ENCODE measurements around the gene ATP10D.

The ATP10D gene

DNA sequence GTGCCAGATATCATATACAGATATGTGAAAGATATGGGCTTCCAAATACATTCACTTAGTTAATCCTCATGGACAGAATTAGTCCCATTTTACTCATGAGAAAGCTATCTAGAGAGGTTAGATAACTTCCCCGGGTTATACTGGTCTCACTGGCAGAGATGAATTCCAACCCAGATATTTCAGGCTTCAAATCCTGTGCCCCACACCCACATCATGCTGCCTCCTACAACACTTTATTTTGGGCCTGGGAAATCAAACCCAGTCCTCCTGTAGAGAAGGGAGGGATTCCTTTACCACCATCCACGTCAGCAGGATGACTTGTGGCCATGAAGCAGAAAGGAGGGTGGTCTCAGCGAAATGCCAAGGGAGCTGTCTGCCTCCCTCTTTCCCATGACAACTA lies 113.8 kb downstream of the ATP10D start:
- no peak overlapping the region for H2AFZ ChIP-seq (ENCODE audit: insufficient read depth, low read length, poor library complexity)
- H3K36me3 ChIP-seq (ENCODE audit: control insufficient read depth in 1 of 2, insufficient read depth in 2 of 2, low read length in 2 of 2): peaks cover 9 to 11% of the 10 kb centered on the region in 2 experiments
- H3K27me3 ChIP-seq (ENCODE audit: insufficient read depth, low read length): no peaks in the 10 kb centered on the region
- H4K12ac ChIP-seq (ENCODE audit: low read depth, low read length): no peak overlapping the region
- no peak overlapping the region for H3K27ac ChIP-seq (ENCODE audit: low read depth, low read length)
- no peak overlapping the region for H3K18ac ChIP-seq (ENCODE audit: low read length)
- no peak overlapping the region for H2BK120ac ChIP-seq (ENCODE audit: insufficient read depth, low read length, poor library complexity)
- no peaks in the 10 kb centered on the region for H3K79me2 ChIP-seq (ENCODE audit: control insufficient read depth, insufficient read depth, low read length, poor library complexity)
- H2BK5ac ChIP-seq (ENCODE audit: low read depth, low read length, poor library complexity): no peak overlapping the region
- H2AK5ac ChIP-seq (ENCODE audit: low read length): no peak overlapping the region
- no peaks in the 10 kb centered on the region for H3K4me1 ChIP-seq (ENCODE audit: control insufficient read depth in 1 of 2, insufficient read depth in 2 of 2, low read length in 2 of 2)
- H2BK12ac ChIP-seq (ENCODE audit: low read length): no peak overlapping the region
- no CpG with 5 or more reads among the region's 3 CpGs for WGBS (ENCODE audit: extremely low coverage, insufficient coverage, insufficient read length)
- H3K9ac ChIP-seq (ENCODE audit: low read length): no peak overlapping the region
- H4K8ac ChIP-seq (ENCODE audit: low read depth, low read length): no peak overlapping the region
- no peaks in the 10 kb centered on the region for H3K79me1 ChIP-seq (ENCODE audit: low read length)
- no peak overlapping the region for H3K23ac ChIP-seq (ENCODE audit: low read length)
- H3K4ac ChIP-seq (ENCODE audit: low read depth, low read length): no peak overlapping the region
- H3K14ac ChIP-seq (ENCODE audit: low read length): no peak overlapping the region
- H3K4me3 ChIP-seq (ENCODE audit: low read depth, low read length): no peak overlapping the region
- DNase-seq: no peak
- no peak overlapping the region for H3K4me2 ChIP-seq (ENCODE audit: low read length)
- no peaks in the 10 kb centered on the region for H3K9me3 ChIP-seq (ENCODE audit: insufficient read depth, low read depth, low read length)
- no peak overlapping the region for H4K91ac ChIP-seq (ENCODE audit: low read depth, low read length)

DNA sequence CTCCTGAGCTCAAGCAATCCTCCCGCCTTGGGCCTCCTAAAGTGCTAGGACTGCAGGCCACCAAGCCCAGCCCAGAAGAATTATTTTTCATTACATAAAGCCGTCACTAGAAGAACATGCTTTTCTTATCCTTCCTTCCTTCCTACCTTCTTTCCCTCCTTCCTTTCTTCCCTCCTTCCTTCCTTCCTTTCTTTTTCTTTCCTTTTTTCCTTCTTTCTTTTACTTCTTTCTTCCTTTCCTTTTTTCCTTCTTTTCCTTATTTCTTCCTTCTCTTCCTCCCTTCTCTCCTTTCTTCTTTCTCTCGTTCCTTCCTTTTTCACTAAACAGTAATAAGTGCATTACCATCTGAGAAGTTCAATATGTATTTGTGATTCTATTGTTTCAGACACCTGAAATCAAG lies 121.4 kb downstream of the ATP10D start:
- no peak overlapping the region for H3K4ac ChIP-seq (ENCODE audit: low read depth, low read length)
- H3K27ac ChIP-seq (ENCODE audit: low read depth, low read length): no peak overlapping the region
- H3K4me2 ChIP-seq (ENCODE audit: low read length): no peak overlapping the region
- H3K9ac ChIP-seq (ENCODE audit: low read length): no peak overlapping the region
- DNase-seq: no peak
- H2BK5ac ChIP-seq (ENCODE audit: low read depth, low read length, poor library complexity): no peak overlapping the region
- H3K27me3 ChIP-seq (ENCODE audit: insufficient read depth, low read length): no peaks in the 10 kb centered on the region
- no peak overlapping the region for H3K23ac ChIP-seq (ENCODE audit: low read length)
- no peak overlapping the region for H2AK5ac ChIP-seq (ENCODE audit: low read length)
- no peak overlapping the region for H2BK120ac ChIP-seq (ENCODE audit: insufficient read depth, low read length, poor library complexity)
- no peak overlapping the region for H3K4me3 ChIP-seq (ENCODE audit: low read depth, low read length)
- no peak overlapping the region for H2AFZ ChIP-seq (ENCODE audit: insufficient read depth, low read length, poor library complexity)
- H3K36me3 ChIP-seq (ENCODE audit: control insufficient read depth in 1 of 2, insufficient read depth in 2 of 2, low read length in 2 of 2): peaks cover 4 to 5% of the 10 kb centered on the region in 2 experiments
- H4K12ac ChIP-seq (ENCODE audit: low read depth, low read length): no peak overlapping the region
- no peaks in the 10 kb centered on the region for H3K79me2 ChIP-seq (ENCODE audit: control insufficient read depth, insufficient read depth, low read length, poor library complexity)
- no peak overlapping the region for H3K18ac ChIP-seq (ENCODE audit: low read length)
- 100% methylated on average over 1 of the region's 3 CpGs for WGBS (ENCODE audit: extremely low coverage, insufficient coverage, insufficient read length)
- H4K91ac ChIP-seq (ENCODE audit: low read depth, low read length): no peak overlapping the region
- H2BK12ac ChIP-seq (ENCODE audit: low read length): no peak overlapping the region
- H4K8ac ChIP-seq (ENCODE audit: low read depth, low read length): no peak overlapping the region
- H3K9me3 ChIP-seq (ENCODE audit: insufficient read depth, low read depth, low read length): no peaks in the 10 kb centered on the region
- H3K79me1 ChIP-seq (ENCODE audit: low read length): no peaks in the 10 kb centered on the region
- H3K14ac ChIP-seq (ENCODE audit: low read length): no peak overlapping the region
- no peaks in the 10 kb centered on the region for H3K4me1 ChIP-seq (ENCODE audit: control insufficient read depth in 1 of 2, insufficient read depth in 2 of 2, low read length in 2 of 2)

DNA sequence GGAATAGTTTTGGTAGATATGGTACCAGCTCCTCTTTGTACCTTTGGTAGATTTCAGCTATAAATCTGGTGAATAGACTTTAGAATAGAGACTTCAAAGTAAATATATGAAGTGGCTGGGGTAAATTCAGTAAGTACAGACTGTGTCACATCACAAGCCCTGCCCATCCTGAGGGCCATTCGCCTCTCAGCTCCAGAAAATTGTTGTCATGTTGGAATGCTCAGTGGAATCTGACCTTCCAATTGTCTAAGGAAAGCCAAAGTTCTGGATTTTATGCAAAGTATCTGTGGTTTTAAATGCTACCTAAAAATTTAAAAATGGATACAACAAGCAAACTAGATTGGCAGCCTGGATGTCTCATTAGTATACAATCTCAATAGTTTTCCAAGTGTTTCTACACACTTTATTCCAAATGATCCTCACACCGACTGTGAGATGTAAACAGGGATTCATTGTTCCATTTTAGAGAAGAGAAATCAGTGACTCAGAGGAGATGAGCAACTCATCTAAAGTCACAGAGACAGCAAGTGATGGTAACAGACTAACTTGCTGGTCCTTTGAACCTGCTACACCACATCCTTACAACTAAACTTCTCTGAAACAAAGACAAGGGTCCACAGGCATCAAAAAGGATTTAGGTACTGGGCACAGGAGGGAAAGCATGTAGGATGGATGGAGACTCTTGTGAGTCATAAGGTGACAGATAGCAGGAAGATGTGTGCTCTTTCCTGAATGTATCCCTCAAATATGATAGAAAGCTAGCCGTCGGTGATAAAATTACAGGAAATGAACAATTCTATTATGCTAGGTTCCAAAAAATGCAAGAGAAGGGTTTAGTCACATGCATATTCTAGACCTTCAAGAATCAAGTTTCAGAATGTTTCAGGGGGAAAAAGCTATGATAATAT lies 127.3 kb downstream of the ATP10D start:
- Histone ChIP-seq H4K8ac (ENCODE audit: low read depth, low read length) (no peak overlapping the region), H3K14ac (ENCODE audit: low read length) (no peak overlapping the region), H3K4ac (ENCODE audit: low read depth, low read length) (no peak overlapping the region), H3K9me3 (ENCODE audit: insufficient read depth, low read depth, low read length) (no peaks in the 10 kb centered on the region), H3K9ac (ENCODE audit: low read length) (no peak overlapping the region), H3K23ac (ENCODE audit: low read length) (no peak overlapping the region), H2AK5ac (ENCODE audit: low read length) (no peak overlapping the region), H3K79me2 (ENCODE audit: control insufficient read depth, insufficient read depth, low read length, poor library complexity) (no peaks in the 10 kb centered on the region), H2BK5ac (ENCODE audit: low read depth, low read length, poor library complexity) (no peak overlapping the region), H3K4me1 (ENCODE audit: control insufficient read depth in 1 of 2, insufficient read depth in 2 of 2, low read length in 2 of 2) (no peaks in the 10 kb centered on the region), H3K36me3 (ENCODE audit: control insufficient read depth in 1 of 2, insufficient read depth in 2 of 2, low read length in 2 of 2) (peaks cover 0 to 2% of the 10 kb centered on the region in 2 experiments), H4K12ac (ENCODE audit: low read depth, low read length) (no peak overlapping the region), H3K79me1 (ENCODE audit: low read length) (no peaks in the 10 kb centered on the region), H3K27me3 (ENCODE audit: insufficient read depth, low read length) (no peaks in the 10 kb centered on the region), H3K27ac (ENCODE audit: low read depth, low read length) (no peak overlapping the region), H2BK12ac (ENCODE audit: low read length) (no peak overlapping the region), H2BK120ac (ENCODE audit: insufficient read depth, low read length, poor library complexity) (no peak overlapping the region), H3K18ac (ENCODE audit: low read length) (no peak overlapping the region), H2AFZ (ENCODE audit: insufficient read depth, low read length, poor library complexity) (no peak overlapping the region), H3K4me3 (ENCODE audit: low read depth, low read length) (no peak overlapping the region), H4K91ac (ENCODE audit: low read depth, low read length) (no peak overlapping the region), H3K4me2 (ENCODE audit: low read length) (no peak overlapping the region)
- no CpG with 5 or more reads among the region's 4 CpGs for WGBS (ENCODE audit: extremely low coverage, insufficient coverage, insufficient read length)
- DNase-seq: no peak

DNA sequence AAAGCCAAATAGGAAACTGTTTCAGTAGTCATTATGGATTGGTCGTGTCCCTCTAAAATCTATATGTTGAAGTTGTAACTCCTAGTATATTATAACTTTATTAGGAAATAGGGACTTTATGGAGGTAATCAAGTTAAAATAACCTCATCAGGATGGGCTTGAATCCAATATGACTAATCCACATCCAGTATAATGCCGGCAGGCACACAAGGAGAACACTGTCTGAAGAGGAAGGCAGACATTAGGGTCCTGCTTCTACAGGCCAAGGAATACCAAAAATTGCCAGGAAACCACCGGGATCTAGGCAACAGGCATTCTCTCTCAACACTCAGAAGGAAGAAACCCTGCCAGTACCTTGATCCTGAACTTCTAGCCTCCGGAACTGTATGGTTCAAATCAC lies 130.3 kb downstream of the ATP10D start:
- no peaks in the 10 kb centered on the region for H3K4me1 ChIP-seq (ENCODE audit: control insufficient read depth in 1 of 2, insufficient read depth in 2 of 2, low read length in 2 of 2)
- H3K9me3 ChIP-seq (ENCODE audit: insufficient read depth, low read depth, low read length): no peaks in the 10 kb centered on the region
- H2AFZ ChIP-seq (ENCODE audit: insufficient read depth, low read length, poor library complexity): no peak overlapping the region
- H3K79me2 ChIP-seq (ENCODE audit: control insufficient read depth, insufficient read depth, low read length, poor library complexity): no peaks in the 10 kb centered on the region
- no peak overlapping the region for H2AK5ac ChIP-seq (ENCODE audit: low read length)
- H3K27me3 ChIP-seq (ENCODE audit: insufficient read depth, low read length): no peaks in the 10 kb centered on the region
- no peak overlapping the region for H2BK5ac ChIP-seq (ENCODE audit: low read depth, low read length, poor library complexity)
- H4K91ac ChIP-seq (ENCODE audit: low read depth, low read length): no peak overlapping the region
- no CpG with 5 or more reads among the region's 4 CpGs for WGBS (ENCODE audit: extremely low coverage, insufficient coverage, insufficient read length)
- H3K4me3 ChIP-seq (ENCODE audit: low read depth, low read length): no peak overlapping the region
- no peak overlapping the region for H3K4ac ChIP-seq (ENCODE audit: low read depth, low read length)
- H3K79me1 ChIP-seq (ENCODE audit: low read length): no peaks in the 10 kb centered on the region
- H3K27ac ChIP-seq (ENCODE audit: low read depth, low read length): no peak overlapping the region
- no peak overlapping the region for H4K12ac ChIP-seq (ENCODE audit: low read depth, low read length)
- no peaks in the 10 kb centered on the region for H3K36me3 ChIP-seq (ENCODE audit: control insufficient read depth in 1 of 2, insufficient read depth in 2 of 2, low read length in 2 of 2)
- no peak for DNase-seq
- H3K4me2 ChIP-seq (ENCODE audit: low read length): no peak overlapping the region
- no peak overlapping the region for H3K14ac ChIP-seq (ENCODE audit: low read length)
- H3K9ac ChIP-seq (ENCODE audit: low read length): no peak overlapping the region
- no peak overlapping the region for H2BK120ac ChIP-seq (ENCODE audit: insufficient read depth, low read length, poor library complexity)
- H3K18ac ChIP-seq (ENCODE audit: low read length): no peak overlapping the region
- no peak overlapping the region for H2BK12ac ChIP-seq (ENCODE audit: low read length)
- no peak overlapping the region for H3K23ac ChIP-seq (ENCODE audit: low read length)
- H4K8ac ChIP-seq (ENCODE audit: low read depth, low read length): no peak overlapping the region
